Smooth muscle cell (in vitro differentiated cells): ENCODE measurements around the gene OPTC. TPM values are rescaled to one million over a fixed set of nuclear protein-coding genes. Genes with fewer than 3 reads are reported as not detected.
A peak's percentile ranks its signal among the peaks of the same experiment; 100 is the strongest.

Source experiments
- DNase-seq: peaks from one replicate; lab custom pipeline; 2025; ENCODE audit not compliant: unreplicated experiment; lab: John Stamatoyannopoulos, UW
- H2AFZ ChIP-seq: fragments of 200-600 bp; sonication (generic); 2 replicates; pipeline ENCODE4 v1.6.0; 2016; ENCODE audit warnings: antibody characterized with exemption, low read depth, mild to moderate bottlenecking
- H3F3A ChIP-seq: fragments of 200-600 bp; sonication (generic); 2 replicates; pipeline ENCODE4 v1.6.0; 2017; ENCODE audit warnings: antibody characterized with exemption, low read depth
- H3K27ac ChIP-seq: fragments of 200-600 bp; sonication (generic); 2 replicates; pipeline ENCODE4 v1.5.1; 2016; ENCODE audit warnings: low read depth, mild to moderate bottlenecking
- H3K27me3 ChIP-seq: fragments of 200-600 bp; sonication (generic); 2 replicates; pipeline ENCODE4 v1.6.1; 2016; ENCODE audit warnings: low read depth, mild to moderate bottlenecking
- H3K36me3 ChIP-seq: fragments of 200-600 bp; sonication (generic); 2 replicates; pipeline ENCODE4 v1.5.1; 2016; ENCODE audit warnings: low read depth
- H3K4me1 ChIP-seq: fragments of 200-600 bp; sonication (generic); 2 replicates; pipeline ENCODE4 v1.5.1; 2016; ENCODE audit warnings: low read depth
- H3K4me2 ChIP-seq: fragments of 200-600 bp; sonication (generic); 2 replicates; pipeline ENCODE4 v1.6.0; 2016; ENCODE audit warnings: mild to moderate bottlenecking
- H3K4me3 ChIP-seq: fragments of 200-600 bp; sonication (generic); 2 replicates; pipeline ENCODE4 v1.5.1; 2016; ENCODE audit warnings: mild to moderate bottlenecking
- H3K79me2 ChIP-seq: fragments of 200-600 bp; sonication (generic); 2 replicates; pipeline ENCODE4 v1.6.0; 2016; ENCODE audit warnings: low read depth, mild to moderate bottlenecking
- H3K9ac ChIP-seq: fragments of 200-600 bp; sonication (generic); 2 replicates; pipeline ENCODE4 v1.6.0; 2016; ENCODE audit warnings: low read depth
- H3K9me3 ChIP-seq: fragments of 200-600 bp; sonication (generic); replicated peaks from 2 replicates; pipeline ENCODE4 v1.5.1; 2016; ENCODE audit warnings: low read depth
- H4K20me1 ChIP-seq: fragments of 200-600 bp; sonication (generic); 2 replicates; pipeline ENCODE4 v1.6.0; 2016; ENCODE audit warnings: low read depth
- CTCF ChIP-seq: fragments of 200-600 bp; sonication (generic); IDR thresholded peaks from 2 replicates; pipeline ENCODE4 v1.5.1; 2017; ENCODE audit warnings: borderline replicate concordance, mild to moderate bottlenecking, antibody characterized with exemption; ENCODE audit not compliant: insufficient read depth, poor library complexity, severe bottlenecking
- WGBS: methylation state at CpG from one replicate; pipeline ENCODE4 v1.1.7; 2016; ENCODE audit warnings: low lambda C conversion rate; 5-methylcytosine and 5-hydroxymethylcytosine counted together
- polyA plus RNA-seq: library from polyadenylated mRNA; unstranded; fragments of >200 nt; fragmentation: Nextera tagmentation; extraction: Ambion mirVana; gene quantifications from 2 replicates; pipeline ENCODE4 v1.2.1, GENCODE V29; 2016
- total RNA-seq: library from RNA; depleted of rRNA; stranded (reverse); fragments of >200 nt; gene quantifications from 2 replicates; pipeline ENCODE4 v1.2.3, GENCODE V29; 2014

The OPTC gene
- total and polyA plus RNA-seq, 2 experiments from 2014 or later, result 0.46 TPM; not detected in 1

GRCh38 chr1:203448521-203449061 lies 45.4 kb upstream of the OPTC start:
- H3K9me3 ChIP-seq, result no peaks in the 10 kb centered on the region
- H3F3A ChIP-seq, result peaks cover 7% of the 10 kb centered on the region
- H3K27me3 ChIP-seq, result no peaks in the 10 kb centered on the region
- WGBS, result 4% methylated on average over 9 of the region's 9 CpGs
- no peaks in the 10 kb centered on the region for H3K36me3 ChIP-seq
- H3K4me3 ChIP-seq, result no peak overlapping the region
- H3K27ac ChIP-seq, result peak overlapping the region; percentile 79
- peak overlapping the region; percentile 56 for H2AFZ ChIP-seq
- peaks cover 15% of the 10 kb centered on the region for H3K4me1 ChIP-seq
- no peak for TF ChIP-seq CTCF
- no peak for DNase-seq
- peak overlapping the region; percentile 13 for H3K9ac ChIP-seq
- no peaks in the 10 kb centered on the region for H4K20me1 ChIP-seq
- H3K79me2 ChIP-seq, result no peaks in the 10 kb centered on the region
- peak overlapping the region; percentile 42 for H3K4me2 ChIP-seq

- peak overlapping the region; percentile 42 for H3K4me2 ChIP-seq
- no peak for TF ChIP-seq CTCF
- H3K9ac ChIP-seq, result no peak overlapping the region
- DNase-seq, result no peak
- H3F3A ChIP-seq, result peaks cover 7% of the 10 kb centered on the region
- peak overlapping the region; percentile 79 for H3K27ac ChIP-seq
- H3K36me3 ChIP-seq, result no peaks in the 10 kb centered on the region
- H3K4me1 ChIP-seq, result peaks cover 15% of the 10 kb centered on the region
- WGBS, result 32% methylated on average over 1 of the region's 1 CpG
- H3K27me3 ChIP-seq, result no peaks in the 10 kb centered on the region
- H3K4me3 ChIP-seq, result no peak overlapping the region
- no peaks in the 10 kb centered on the region for H3K9me3 ChIP-seq
- H4K20me1 ChIP-seq, result no peaks in the 10 kb centered on the region
- H2AFZ ChIP-seq, result peak overlapping the region; percentile 12
- H3K79me2 ChIP-seq, result no peaks in the 10 kb centered on the region
These were observed 44.0 kb upstream of the OPTC start for GRCh38 chr1:203450001-203450400.

GRCh38 chr1:203450479-203451149 lies 43.3 kb upstream of the OPTC start:
- H3K4me3 ChIP-seq, result no peak overlapping the region
- no peak for DNase-seq
- no peaks in the 10 kb centered on the region for H3K36me3 ChIP-seq
- H3K9me3 ChIP-seq, result no peaks in the 10 kb centered on the region
- H3F3A ChIP-seq, result peaks cover 7% of the 10 kb centered on the region
- no peaks in the 10 kb centered on the region for H4K20me1 ChIP-seq
- H3K4me1 ChIP-seq, result peaks cover 20% of the 10 kb centered on the region
- H3K9ac ChIP-seq, result no peak overlapping the region
- WGBS, result 79% methylated on average over 17 of the region's 17 CpGs
- no peak overlapping the region for H3K4me2 ChIP-seq
- TF ChIP-seq CTCF, result no peak
- peak overlapping the region; percentile 12 for H2AFZ ChIP-seq
- no peaks in the 10 kb centered on the region for H3K27me3 ChIP-seq
- H3K79me2 ChIP-seq, result no peaks in the 10 kb centered on the region
- H3K27ac ChIP-seq, result peak overlapping the region; percentile 79
